SK-N-MC (cell line): ENCODE results near the gene UQCC5.

Experiments
- EZH2 ChIP-seq: fragments of 200-600 bp; sonication (generic); IDR thresholded peaks from one replicate; pipeline ENCODE4 v1.6.1; 2017; ENCODE audit warnings: antibody characterized with exemption
- POLR2AphosphoS5 ChIP-seq: IDR thresholded peaks from 2 replicates; pipeline ENCODE4 v1.6.1; 2012; ENCODE audit warnings: mild to moderate bottlenecking, low read depth, low read length, borderline replicate concordance

- TF ChIP-seq POLR2AphosphoS5 (no peak), EZH2 (no peak)
Measured at GRCh38 chr3:52527039-52527731, 9.2 kb upstream of the UQCC5 start.
